ENCODE data around the gene FANCI.

The FANCI gene

GRCh38 chr15:89326316-89326715 is 82.5 kb downstream of the FANCI start:
- TF ChIP-seq CTCF (IDR thresholded peaks at IDR 0.05; ENCODE audit: low read depth, low read length) = no peak
- Histone ChIP-seq H3K9me3 (ENCODE audit: severe bottlenecking) (no peaks in the 10 kb centered on the region), H3K27ac (no peak overlapping the region), H3K27me3 (ENCODE audit: insufficient read depth, low read depth, severe bottlenecking) (no peaks in the 10 kb centered on the region), H3K36me3 (peaks cover 97% of the 10 kb centered on the region), H3K4me3 (ENCODE audit: low read depth, low read length) (no peak overlapping the region)
- DNase-seq = no peak

GRCh38 chr15:89327113-89327512 is 83.3 kb downstream of the FANCI start:
- H3K27me3 ChIP-seq (ENCODE audit: insufficient read depth, low read depth, severe bottlenecking) = no peaks in the 10 kb centered on the region
- no peak overlapping the region for H3K4me3 ChIP-seq (ENCODE audit: low read depth, low read length)
- peaks cover 97% of the 10 kb centered on the region for H3K36me3 ChIP-seq
- no peak for TF ChIP-seq CTCF (IDR thresholded peaks at IDR 0.05; ENCODE audit: low read depth, low read length)
- H3K27ac ChIP-seq = no peak overlapping the region
- H3K9me3 ChIP-seq (ENCODE audit: severe bottlenecking) = no peaks in the 10 kb centered on the region
- DNase-seq = no peak

GRCh38 chr15:89328398-89329254 is 84.8 kb downstream of the FANCI start:
- H3K4me3 ChIP-seq (ENCODE audit: low read depth, low read length) = no peak overlapping the region
- no peaks in the 10 kb centered on the region for H3K27me3 ChIP-seq (ENCODE audit: insufficient read depth, low read depth, severe bottlenecking)
- H3K27ac ChIP-seq = no peak overlapping the region
- no peaks in the 10 kb centered on the region for H3K9me3 ChIP-seq (ENCODE audit: severe bottlenecking)
- DNase-seq = no peak
- no peak for TF ChIP-seq CTCF (IDR thresholded peaks at IDR 0.05; ENCODE audit: low read depth, low read length)
- H3K36me3 ChIP-seq = peaks cover 94% of the 10 kb centered on the region

- H3K27me3 ChIP-seq (ENCODE audit: insufficient read depth, low read depth, severe bottlenecking) = no peaks in the 10 kb centered on the region
- H3K9me3 ChIP-seq (ENCODE audit: severe bottlenecking) = no peaks in the 10 kb centered on the region
- H3K27ac ChIP-seq = no peak overlapping the region
- DNase-seq = no peak
- no peak overlapping the region for H3K4me3 ChIP-seq (ENCODE audit: low read depth, low read length)
- no peak for TF ChIP-seq CTCF (IDR thresholded peaks at IDR 0.05; ENCODE audit: low read depth, low read length)
- peaks cover 85% of the 10 kb centered on the region for H3K36me3 ChIP-seq
These were observed 85.7 kb downstream of the FANCI start for GRCh38 chr15:89329329-89330084.

- Histone ChIP-seq H3K27ac (no peak overlapping the region), H3K4me3 (ENCODE audit: low read depth, low read length) (no peak overlapping the region)
- DNase-seq = no peak
These were observed 86.3 kb downstream of the FANCI start for GRCh38 chr15:89330119-89330518.

More at GRCh38 chr15:89330119-89330518, 86.3 kb downstream of the FANCI start:
- no peaks in the 10 kb centered on the region for H3K9me3 ChIP-seq (ENCODE audit: severe bottlenecking)
- no peaks in the 10 kb centered on the region for H3K27me3 ChIP-seq (ENCODE audit: insufficient read depth, low read depth, severe bottlenecking)
- H3K36me3 ChIP-seq = peaks cover 82% of the 10 kb centered on the region
- no peak for TF ChIP-seq CTCF (IDR thresholded peaks at IDR 0.05; ENCODE audit: low read depth, low read length)

Data from WERI-Rb-1 (cell line).